Motor neuron (in vitro differentiated cells): Measurements from ENCODE around the gene CD177. TPM values are rescaled to one million over a fixed set of nuclear protein-coding genes. Genes with fewer than 3 reads are reported as not detected.
"Not testable (repeated sequence)": the region's sequence is repeated elsewhere in the genome, so short reads cannot be mapped to it uniquely, and the experiment has no call there.

Source experiments
- ATAC-seq, 8 experiments: fragments of 200-7000 bp; cut with Tn5 transposase; replicated peaks in 6 of 8; 2 replicates each; pipeline ENCODE4 v1.8.0; 2021; ENCODE audit warnings: mild to moderate bottlenecking in 8 of 8, moderate library complexity in 8 of 8
- H3K27ac ChIP-seq, 2 donors: fragments of 250-450 bp; sonication (Bioruptor Pico); 2 replicates each; pipeline ENCODE4 v1.9.0; 2021; ENCODE audit warnings: antibody characterized with exemption in 2 of 2, mild to moderate bottlenecking in 2 of 2, moderate library complexity in 1 of 2
- H3K4me1 ChIP-seq, 2 donors: fragments of 250-450 bp; sonication (Bioruptor Pico); replicated peaks in 1 of 2; 2 replicates each; pipeline ENCODE4 v1.6.1; 2021; ENCODE audit warnings: antibody characterized with exemption in 2 of 2, mild to moderate bottlenecking in 2 of 2, moderate library complexity in 1 of 2
- H3K4me3 ChIP-seq, 5 donors: fragments of 250-450 bp; sonication (Bioruptor Pico); 2 replicates each; pipeline ENCODE4 v1.9.0; 2021; ENCODE audit warnings: antibody characterized with exemption in 5 of 5, mild to moderate bottlenecking in 5 of 5, moderate library complexity in 4 of 5
- WGBS, 10 experiments: fragments of 450-650 bp; shearing (Covaris generic); methylation state at CpG; one replicate each; pipeline ENCODE4 v1.0.0; 2022; 5-methylcytosine and 5-hydroxymethylcytosine counted together
- in situ Hi-C, 9 experiments: fragments of 400-800 bp; cut with MboI; loops; one replicate each; pipeline ENCODE4 v1.15.0; 2021; ENCODE audit warnings: low sequenced_read_pairs in 9 of 9, low pct_unique_long_range_greater_than_20kb in 2 of 9; ENCODE audit not compliant: unreplicated experiment in 9 of 9
- total RNA-seq, 8 experiments: library from RNA; unstranded; fragments of 300-600 nt; gene quantifications; 2 replicates each; pipeline versions ENCODE4 v1.2.3 to v1.2.4, GENCODE V29; 2022

The CD177 gene
- total RNA-seq, 8 experiments from 2014 or later: 0.24 to 0.51 TPM; not detected in 6

- 40 to 53% methylated on average over 1 to 2 of the region's 9 CpGs; no CpG with 5 or more reads in 8 of the 10 experiments for WGBS, 10 experiments
- H3K4me3 ChIP-seq, H3K4me1 ChIP-seq, H3K27ac ChIP-seq, in situ Hi-C loops, ATAC-seq: not testable (repeated sequence)
Observed at GRCh38 chr19:43368897-43369296, 15.4 kb downstream of the CD177 start.

GRCh38 chr19:43371909-43372308 is 18.4 kb downstream of the CD177 start:
- no peaks in the 10 kb centered on the region for H3K4me1 ChIP-seq
- ATAC-seq: no peak
- H3K27ac ChIP-seq: no peak overlapping the region
- 50 to 83% (median 73%) methylated on average over 2 to 7 of the region's 8 CpGs; no CpG with 5 or more reads in 4 of the 10 experiments for WGBS, 10 experiments
- in situ Hi-C loops: no loop called here
- H3K4me3 ChIP-seq: no peak overlapping the region

GRCh38 chr19:43372462-43372861 is 19.0 kb downstream of the CD177 start:
- no peak overlapping the region for H3K4me3 ChIP-seq
- no peak overlapping the region for H3K27ac ChIP-seq
- H3K4me1 ChIP-seq: no peaks in the 10 kb centered on the region
- in situ Hi-C loops: no loop called here
- ATAC-seq: no peak
- WGBS, 10 experiments: 60 to 94% (median 90%) methylated on average over 1 to 3 of the region's 7 CpGs; no CpG with 5 or more reads in 7 of the 10 experiments

GRCh38 chr19:43377624-43378023 is 24.1 kb downstream of the CD177 start:
- H3K4me3 ChIP-seq, H3K4me1 ChIP-seq, H3K27ac ChIP-seq, ATAC-seq, in situ Hi-C loops: not testable (repeated sequence)
- WGBS, 10 experiments: no CpG with 5 or more reads among the region's 3 CpGs

- Histone ChIP-seq H3K4me3 (no peak overlapping the region), H3K27ac (no peak overlapping the region), H3K4me1 (no peaks in the 10 kb centered on the region)
- in situ Hi-C loops: no loop called here
- WGBS, 10 experiments: no CpG with 5 or more reads among the region's 14 CpGs
- ATAC-seq: no peak
Observed at GRCh38 chr19:43380008-43380407, 26.5 kb downstream of the CD177 start.

GRCh38 chr19:43380771-43381386 is 27.4 kb downstream of the CD177 start:
- in situ Hi-C loops: no loop called here
- no peak for ATAC-seq
- Histone ChIP-seq H3K4me3 (no peak overlapping the region), H3K4me1 (no peaks in the 10 kb centered on the region), H3K27ac (no peak overlapping the region)
- 17 to 60% (median 25%) methylated on average over 1 to 4 of the region's 4 CpGs; no CpG with 5 or more reads in 1 of the 10 experiments for WGBS, 10 experiments

GRCh38 chr19:43382586-43383216 is 29.2 kb downstream of the CD177 start:
- H3K27ac ChIP-seq, H3K4me3 ChIP-seq, ATAC-seq, H3K4me1 ChIP-seq, in situ Hi-C loops: not testable (repeated sequence)
- 20 to 73% (median 63%) methylated on average over 1 to 4 of the region's 12 CpGs; no CpG with 5 or more reads in 5 of the 10 experiments for WGBS, 10 experiments

- H3K4me1 ChIP-seq, H3K4me3 ChIP-seq, H3K27ac ChIP-seq, in situ Hi-C loops: not testable (repeated sequence)
- peak in 2 of 8 experiments; percentile 20 to 32 for ATAC-seq
- WGBS, 10 experiments: 17 to 100% (median 78%) methylated on average over 1 to 3 of the region's 7 CpGs; no CpG with 5 or more reads in 3 of the 10 experiments
Observed at GRCh38 chr19:43383254-43383653, 29.8 kb downstream of the CD177 start.

- peak in 2 of 8 experiments; percentile 57 to 59 for ATAC-seq
- H3K27ac ChIP-seq, in situ Hi-C loops, H3K4me1 ChIP-seq, H3K4me3 ChIP-seq: not testable (repeated sequence)
- 0 to 72% (median 28%) methylated on average over 1 to 3 of the region's 3 CpGs; no CpG with 5 or more reads in 6 of the 10 experiments for WGBS, 10 experiments
Observed at GRCh38 chr19:43383759-43384158, 30.3 kb downstream of the CD177 start.

- WGBS, 10 experiments: 0 to 73% (median 34%) methylated on average over 3 to 9 of the region's 11 CpGs; no CpG with 5 or more reads in 2 of the 10 experiments
- H3K4me1 ChIP-seq, in situ Hi-C loops, H3K4me3 ChIP-seq, H3K27ac ChIP-seq: not testable (repeated sequence)
- ATAC-seq: peak in 4 of 8 experiments; percentile 32 to 86 (median 72)
Observed at GRCh38 chr19:43390903-43391551, 37.5 kb downstream of the CD177 start.

- ATAC-seq, H3K4me1 ChIP-seq, H3K27ac ChIP-seq, H3K4me3 ChIP-seq, in situ Hi-C loops: not testable (repeated sequence)
- WGBS, 10 experiments: 7 to 80% (median 60%) methylated on average over 1 to 2 of the region's 6 CpGs; no CpG with 5 or more reads in 5 of the 10 experiments
Observed at GRCh38 chr19:43391552-43391935, 38.1 kb downstream of the CD177 start.

- H3K27ac ChIP-seq, H3K4me3 ChIP-seq, ATAC-seq, H3K4me1 ChIP-seq, in situ Hi-C loops: not testable (repeated sequence)
- no CpG with 5 or more reads among the region's 3 CpGs for WGBS, 10 experiments
Observed at GRCh38 chr19:43393501-43393900, 40.0 kb downstream of the CD177 start.

- Histone ChIP-seq H3K4me1 (peaks cover 0 to 3% of the 10 kb centered on the region in 2 donors), H3K4me3 (no peak overlapping the region), H3K27ac (no peak overlapping the region)
- in situ Hi-C loops: no loop called here
- WGBS, 10 experiments: 67 to 80% (median 80%) methylated on average over 1 of the region's 6 CpGs; no CpG with 5 or more reads in 7 of the 10 experiments
- no peak for ATAC-seq
Observed at GRCh38 chr19:43395561-43395960, 42.1 kb downstream of the CD177 start.
